Thyroid gland (tissue), 4 donors: ENCODE results near the gene SUMO3.

Source experiments
- CTCF ChIP-seq, 6 experiments: fragments of 200-600 bp in 3 of 6; fragments of 450-650 bp in 3 of 6; sonication (generic) in 3 of 6; IDR thresholded peaks; one replicate each; pipeline ENCODE4 v1.5.1; 2016 to 2019; ENCODE audit warnings: antibody characterized with exemption in 6 of 6, mild to moderate bottlenecking in 2 of 6, inconsistent platforms in 1 of 6, moderate library complexity in 1 of 6
- POLR2A ChIP-seq, 2 donors: fragments of 450-650 bp; IDR thresholded peaks; one replicate each; pipeline ENCODE4 v1.6.1; 2017; ENCODE audit warnings: antibody characterized with exemption in 2 of 2, mild to moderate bottlenecking in 2 of 2, moderate library complexity in 1 of 2

DNA sequence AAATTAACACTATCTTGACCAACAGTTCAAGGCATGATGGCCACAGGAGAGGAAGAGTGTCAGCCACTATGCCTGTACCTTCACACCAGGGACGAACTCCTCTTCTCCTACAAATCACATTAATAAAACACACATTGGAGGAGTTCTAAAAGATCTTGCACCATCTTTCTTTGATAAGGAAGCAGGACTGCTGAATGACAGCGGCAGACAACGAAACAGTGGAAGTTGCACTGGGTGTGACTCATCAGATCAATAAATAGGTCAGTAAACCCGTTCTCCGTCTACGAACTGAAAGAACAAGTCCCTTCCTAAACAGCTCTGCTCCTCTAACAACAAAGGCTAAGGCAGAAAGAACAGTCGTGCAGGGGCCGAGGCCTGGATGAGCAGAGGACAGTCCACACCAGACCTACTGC, 39.4 kb downstream of the SUMO3 start:
- TF ChIP-seq CTCF (IDR thresholded peaks at IDR 0.05) (no peak), POLR2A (IDR thresholded peaks at IDR 0.05) (no peak)
